HG03039 (cell line): ENCODE data around the gene TTLL10.

Source experiments
- ATAC-seq: cut with Tn5 transposase; IDR thresholded peaks from one replicate; pipeline ENCODE4 v1.9.1; 2021; ENCODE audit warnings: mild to moderate bottlenecking, moderate library complexity; ENCODE audit not compliant: unreplicated experiment

The TTLL10 gene, protein sequence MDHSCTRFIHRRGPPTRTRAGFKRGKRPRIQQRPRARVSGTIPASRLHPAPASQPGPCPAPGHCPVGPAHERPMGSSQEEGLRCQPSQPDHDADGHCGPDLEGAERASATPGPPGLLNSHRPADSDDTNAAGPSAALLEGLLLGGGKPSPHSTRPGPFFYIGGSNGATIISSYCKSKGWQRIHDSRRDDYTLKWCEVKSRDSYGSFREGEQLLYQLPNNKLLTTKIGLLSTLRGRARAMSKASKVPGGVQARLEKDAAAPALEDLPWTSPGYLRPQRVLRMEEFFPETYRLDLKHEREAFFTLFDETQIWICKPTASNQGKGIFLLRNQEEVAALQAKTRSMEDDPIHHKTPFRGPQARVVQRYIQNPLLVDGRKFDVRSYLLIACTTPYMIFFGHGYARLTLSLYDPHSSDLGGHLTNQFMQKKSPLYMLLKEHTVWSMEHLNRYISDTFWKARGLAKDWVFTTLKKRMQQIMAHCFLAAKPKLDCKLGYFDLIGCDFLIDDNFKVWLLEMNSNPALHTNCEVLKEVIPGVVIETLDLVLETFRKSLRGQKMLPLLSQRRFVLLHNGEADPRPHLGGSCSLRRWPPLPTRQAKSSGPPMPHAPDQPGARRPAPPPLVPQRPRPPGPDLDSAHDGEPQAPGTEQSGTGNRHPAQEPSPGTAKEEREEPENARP

DNA sequence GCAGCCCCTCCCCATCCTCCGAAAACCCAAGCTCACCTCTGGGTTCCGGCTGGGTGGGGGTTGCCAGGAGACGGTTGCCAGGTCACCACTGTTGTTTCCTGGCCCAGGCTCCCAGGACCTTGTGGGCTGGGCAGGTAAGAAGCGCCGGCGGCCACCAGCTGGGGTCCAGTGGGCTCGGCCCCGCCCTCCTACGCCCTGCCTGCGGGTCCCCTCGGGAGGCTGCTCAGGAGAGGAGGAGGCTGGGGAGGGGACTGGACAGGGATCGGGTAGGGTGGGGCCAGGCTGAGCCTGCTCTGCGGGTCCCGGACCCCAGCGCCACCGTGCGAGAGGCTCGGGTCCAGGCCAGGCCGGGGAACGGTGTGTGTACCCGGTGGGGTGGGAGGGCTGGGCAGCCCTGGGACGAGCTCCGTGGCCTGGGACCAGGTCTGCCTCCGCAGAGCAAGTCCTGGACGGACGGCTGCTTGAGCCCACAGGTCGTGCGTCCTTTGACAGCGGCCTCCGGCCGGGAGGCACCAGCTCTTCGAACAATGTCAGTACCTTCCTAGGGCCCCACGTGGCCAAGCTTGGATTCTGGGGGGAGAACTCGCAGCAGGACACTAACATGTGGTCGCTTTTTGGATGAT is at the start of gene TTLL10:
TSS of gene TTLL10 (plus strand) at position 88 of the 623 bp plus-strand sequence. CDS start 5,336 bp downstream, outside the sequence.
- ATAC-seq = no peak

DNA sequence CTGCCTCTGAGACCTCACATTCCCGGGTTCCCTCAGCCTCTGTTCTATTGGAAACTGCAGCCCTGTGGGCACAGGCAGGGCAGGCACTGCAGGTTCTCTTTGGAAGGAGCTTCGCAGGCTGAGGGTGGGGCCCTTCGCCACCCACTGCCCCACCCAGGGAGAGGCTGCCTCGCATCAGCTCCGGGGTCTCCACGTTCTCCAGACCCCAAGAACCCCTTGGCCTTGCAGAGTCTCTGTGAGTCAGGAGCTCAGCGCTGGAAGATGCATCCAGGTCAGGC is 49.2 kb upstream of the TTLL10 start:
- ATAC-seq = no peak

DNA sequence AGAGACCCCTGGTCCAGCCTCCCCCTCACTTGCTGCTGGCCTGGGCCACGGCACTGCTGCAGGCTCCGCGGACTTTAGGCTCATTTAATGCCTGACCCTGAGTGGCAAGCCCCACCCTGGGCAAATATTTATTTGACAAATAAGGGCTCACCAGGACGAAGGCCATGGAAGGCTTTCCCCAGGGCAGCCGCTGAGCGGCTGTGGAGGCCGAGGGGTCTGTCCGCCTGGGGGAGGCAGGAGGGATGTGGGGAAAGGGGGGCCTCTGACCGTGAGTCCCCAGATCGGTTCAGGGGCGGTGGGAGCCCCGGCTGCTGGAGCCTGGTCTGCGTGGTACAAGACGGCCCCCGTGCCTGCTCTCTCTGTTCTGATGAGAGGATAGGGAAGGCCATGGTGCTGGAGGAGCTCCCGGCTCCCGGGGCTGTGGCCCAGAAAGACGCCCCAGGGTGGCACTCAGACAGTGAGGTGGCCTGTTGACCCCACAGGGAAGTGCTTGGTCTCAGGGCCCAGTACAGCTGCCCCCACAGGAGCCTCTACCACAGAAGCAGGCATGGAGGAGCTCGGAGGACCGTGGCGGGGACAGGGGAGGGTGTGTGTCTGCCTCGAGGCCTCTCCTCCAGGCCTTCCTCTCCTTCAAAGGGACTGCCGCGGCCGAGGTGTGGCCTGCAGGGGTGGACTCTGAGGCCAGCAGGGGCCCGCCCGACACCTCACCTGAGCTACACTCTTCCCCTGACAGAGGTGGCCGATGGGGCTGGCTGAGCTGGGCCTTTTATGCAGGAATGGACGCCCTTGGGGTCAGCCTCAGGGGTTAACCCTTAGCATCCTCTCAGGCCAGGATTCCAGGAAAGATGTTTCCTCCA is 48.7 kb upstream of the TTLL10 start:
- no peak for ATAC-seq

DNA sequence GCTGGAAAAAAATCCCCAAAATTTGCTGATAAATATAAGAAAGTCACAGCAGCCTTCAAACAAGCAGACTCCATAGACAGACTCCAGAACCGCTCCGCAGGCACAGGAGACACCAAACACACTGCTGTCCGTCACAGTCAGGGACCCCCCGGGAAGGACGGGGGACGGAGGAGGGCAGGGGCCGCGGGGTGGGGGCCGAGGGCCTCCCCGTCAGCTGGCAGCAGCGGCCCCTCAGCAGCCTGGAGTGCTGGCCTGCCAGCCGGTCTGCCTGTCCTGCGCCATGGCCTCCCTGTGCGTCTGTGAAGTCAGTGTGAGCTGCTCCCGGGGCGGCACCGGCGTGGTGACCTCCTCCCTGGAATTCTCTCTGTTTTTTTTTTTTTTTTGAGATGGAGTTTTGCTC is 47.7 kb upstream of the TTLL10 start:
- no peak for ATAC-seq

DNA sequence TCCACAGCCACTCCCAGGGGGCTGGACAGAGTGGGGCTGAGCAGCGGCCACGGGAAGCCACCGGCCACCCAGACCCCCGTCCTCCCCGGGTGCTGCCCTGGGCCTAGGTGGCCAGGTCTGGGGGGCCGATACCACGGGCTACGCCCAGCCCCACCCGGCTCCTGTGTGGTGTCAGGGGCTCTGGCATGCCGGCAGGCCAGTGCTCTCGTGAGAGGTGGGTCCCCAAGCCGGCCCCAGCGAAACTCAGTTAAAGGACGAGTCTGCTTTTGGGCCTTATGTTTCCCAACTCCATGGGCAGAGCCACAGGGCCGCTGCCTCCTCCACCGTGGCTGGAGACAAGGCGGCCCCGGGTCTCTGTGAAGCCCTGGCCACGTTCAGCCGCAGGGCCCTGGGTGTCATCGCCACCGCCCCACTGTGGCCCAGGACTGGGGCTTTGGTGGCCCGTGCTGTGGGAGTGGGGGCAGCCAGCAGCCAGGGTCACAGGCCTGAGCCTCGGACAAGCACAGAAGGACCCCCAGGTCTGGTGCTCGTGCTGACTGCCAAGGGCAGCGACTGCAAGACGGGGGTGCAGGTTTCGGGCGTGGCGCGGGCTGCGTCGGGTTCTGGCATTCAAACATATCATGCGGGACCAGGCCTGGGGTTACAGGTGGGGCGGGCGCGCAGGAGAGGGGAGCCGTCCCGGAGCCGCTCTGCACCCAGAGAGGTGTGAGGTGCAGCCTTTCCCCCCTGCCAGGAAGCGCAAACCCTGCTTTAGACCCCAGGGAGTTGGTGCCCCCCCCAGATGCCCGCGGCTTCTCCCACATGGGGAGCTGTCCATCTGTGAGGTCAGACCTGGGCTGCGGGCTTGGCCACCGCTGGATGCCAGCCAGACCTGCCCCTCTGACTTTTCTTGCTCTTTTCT is 45.9 kb upstream of the TTLL10 start:
- no peak for ATAC-seq

DNA sequence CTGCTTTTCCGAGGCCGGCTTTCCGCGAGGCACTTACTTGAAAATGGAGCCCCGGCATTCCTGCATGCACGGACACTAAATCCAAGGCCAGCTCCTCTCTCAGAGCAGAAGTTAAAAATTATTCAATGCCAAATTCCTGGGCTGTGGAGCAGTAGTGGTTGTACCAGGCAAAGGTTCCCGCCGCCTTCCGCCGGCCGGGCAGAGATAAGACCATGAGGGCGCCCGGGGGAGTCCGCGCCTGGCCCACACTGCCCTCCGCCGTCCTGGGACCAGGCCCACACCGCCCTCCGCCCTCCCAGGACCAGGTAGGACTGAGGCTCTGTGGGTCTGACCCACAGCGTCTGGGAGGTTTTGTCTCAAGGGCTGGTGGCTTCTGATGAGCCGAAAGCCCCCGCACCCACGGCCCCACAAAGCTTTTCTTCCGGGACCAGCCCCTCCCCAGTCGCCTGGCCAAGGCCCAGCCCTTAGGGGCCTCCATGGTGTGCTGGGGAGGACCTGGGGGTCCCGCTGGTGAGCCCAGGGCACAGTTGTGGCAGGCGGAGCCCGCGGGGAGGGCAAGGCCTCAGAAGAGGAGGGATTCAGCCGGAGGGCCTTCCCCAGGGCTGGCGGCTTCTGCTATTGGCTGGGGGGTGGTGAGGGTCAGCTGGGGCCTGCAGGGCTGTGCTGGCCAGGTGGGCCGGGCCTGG is 45.1 kb upstream of the TTLL10 start:
- ATAC-seq = no peak

DNA sequence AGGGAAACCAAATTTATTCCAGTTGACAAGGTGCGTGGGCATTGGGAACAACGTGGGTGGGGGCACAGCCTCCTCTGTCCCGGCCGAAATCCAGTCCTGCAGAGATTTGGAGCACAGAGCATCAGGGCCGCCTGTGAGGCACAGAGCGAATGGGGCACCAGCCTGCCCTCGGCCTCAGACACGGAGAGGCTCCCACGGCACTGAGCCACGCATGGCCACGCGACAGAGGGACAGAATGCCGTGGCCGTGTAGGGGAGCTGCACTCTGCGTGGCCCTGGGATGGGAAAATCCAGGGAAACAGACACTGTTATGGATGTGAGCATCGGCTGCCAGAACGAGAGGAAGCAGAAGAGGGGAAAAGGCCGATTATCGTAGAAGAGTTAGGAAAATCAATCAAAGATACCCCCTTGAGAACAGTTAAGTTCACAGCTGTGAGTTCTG is 44.3 kb upstream of the TTLL10 start:
- ATAC-seq = no peak

DNA sequence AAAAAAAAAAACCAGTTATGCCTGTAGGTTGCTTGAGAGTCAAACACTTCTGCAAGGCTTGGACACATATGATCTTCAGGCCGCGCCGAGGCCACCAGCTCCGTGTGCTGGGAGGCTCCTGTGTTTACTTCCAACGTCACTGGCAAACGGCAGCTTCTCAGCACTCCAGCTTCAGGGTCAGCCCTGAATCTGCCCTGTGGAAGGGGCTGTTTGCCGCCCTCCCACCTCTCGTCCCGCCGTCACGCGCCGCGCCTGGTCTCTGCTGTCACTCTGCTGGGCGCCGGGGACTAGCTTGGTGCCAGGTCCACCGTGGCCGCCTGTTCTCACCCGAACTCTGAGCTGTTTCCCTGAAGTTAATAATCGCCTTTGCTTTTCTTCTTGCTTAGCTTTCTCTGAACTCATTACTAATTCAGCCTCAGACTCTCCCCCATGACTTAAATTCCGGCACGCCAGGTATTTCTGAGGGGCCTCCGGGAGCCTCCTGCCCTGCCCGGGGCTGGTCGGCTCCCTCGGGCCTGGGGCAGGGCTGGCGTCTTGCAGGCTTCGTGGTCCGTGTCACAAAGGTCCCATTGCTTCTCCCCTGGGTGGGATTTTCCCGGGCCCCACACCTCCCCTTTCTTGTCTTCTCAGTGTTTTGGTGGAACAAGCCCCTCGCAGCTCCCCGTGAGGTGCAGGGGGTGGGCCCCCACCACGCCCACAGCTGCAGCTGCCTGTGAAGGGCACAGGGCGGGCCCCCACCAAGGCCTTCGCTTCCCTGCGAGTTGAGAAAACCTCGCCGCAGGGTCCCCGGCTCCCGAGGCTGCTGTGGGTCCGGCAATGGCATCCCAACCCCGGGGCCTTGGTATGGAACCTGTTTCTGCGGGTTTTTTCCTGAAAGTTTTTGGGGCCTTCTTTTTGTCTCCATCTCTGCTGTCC is 43.2 kb upstream of the TTLL10 start:
- ATAC-seq = no peak

DNA sequence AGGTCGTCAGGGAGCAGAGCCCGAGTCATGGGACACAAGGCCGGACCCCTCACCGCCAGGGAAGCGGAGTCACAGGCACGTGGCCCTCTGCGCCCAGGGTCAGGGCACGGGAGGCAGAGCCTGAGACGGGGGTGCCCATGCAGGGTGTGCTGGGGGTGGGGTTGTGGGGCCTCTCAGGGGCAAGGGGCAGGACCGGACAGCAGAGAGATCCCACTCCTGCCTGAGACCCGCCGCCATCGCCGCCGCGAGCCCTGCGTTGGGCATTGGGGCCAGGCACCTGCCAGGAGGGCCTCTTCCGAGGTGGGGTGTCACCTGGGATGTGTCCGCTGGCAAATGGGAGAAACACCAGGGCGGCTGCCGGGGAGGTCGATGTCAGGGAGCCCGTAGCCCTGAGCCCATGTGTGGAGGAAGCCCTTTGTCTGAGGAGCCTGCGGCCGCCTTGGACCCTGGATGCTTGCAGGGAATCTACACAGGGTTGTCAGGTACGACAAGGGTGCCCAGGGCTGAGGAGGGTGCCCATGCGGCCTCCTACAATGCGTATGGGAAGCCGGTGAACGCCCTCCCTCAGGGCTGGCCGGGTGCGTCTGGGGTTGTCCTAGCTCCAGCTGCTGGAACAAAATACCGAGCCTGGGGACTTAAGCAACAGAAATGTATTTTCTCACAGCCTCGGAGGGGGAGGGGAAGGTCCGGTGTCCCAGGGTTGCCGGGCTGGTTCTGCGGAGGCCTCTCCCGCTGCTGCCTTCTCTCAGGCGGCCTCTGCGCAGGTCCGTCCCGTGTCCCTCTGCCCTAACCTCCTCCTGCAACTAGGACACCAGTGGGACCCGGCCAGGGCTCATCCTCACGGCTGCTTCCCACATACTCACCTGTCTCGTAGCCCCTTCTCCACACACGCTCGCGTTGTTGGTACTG is 41.4 kb upstream of the TTLL10 start:
- ATAC-seq = no peak

DNA sequence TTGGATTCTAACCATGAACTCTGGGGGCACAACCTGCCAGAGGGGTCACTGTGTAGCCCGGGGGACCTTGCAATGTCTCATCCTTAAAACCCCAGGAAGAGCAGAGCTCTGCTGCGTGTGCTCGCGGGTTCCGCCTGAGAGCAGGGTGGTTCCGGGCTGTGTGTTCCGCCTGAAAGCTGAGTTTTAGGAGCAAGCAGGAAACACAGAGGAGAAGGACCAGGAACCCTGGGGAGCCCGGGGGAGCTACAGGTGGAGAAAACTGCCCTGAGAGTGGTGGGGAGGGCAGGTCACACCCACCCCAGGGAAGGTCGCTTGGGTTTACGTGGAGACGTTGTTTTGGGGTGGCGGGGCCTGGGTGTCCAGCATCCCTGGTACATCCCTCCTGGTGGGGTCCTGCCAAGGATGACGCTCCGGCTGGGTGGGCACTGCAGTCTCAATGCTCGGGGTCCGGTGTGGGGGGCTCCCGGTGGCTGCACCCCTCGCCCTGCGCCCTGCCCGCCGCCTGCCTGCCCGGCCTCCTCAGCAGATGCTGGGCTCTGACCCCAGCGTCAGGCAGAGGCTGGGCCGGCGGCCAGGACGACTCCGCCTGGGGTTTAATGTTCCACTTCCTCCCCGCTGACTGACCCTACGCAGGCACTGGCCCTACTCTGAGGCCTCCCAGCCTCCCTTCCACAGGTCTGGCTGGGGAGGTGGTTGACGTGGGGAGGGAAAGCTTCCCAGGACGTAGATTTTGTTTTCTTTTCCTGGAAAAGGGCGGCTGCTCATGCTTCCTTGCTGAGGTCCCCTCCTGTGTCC is 40.5 kb upstream of the TTLL10 start:
- ATAC-seq = no peak

DNA sequence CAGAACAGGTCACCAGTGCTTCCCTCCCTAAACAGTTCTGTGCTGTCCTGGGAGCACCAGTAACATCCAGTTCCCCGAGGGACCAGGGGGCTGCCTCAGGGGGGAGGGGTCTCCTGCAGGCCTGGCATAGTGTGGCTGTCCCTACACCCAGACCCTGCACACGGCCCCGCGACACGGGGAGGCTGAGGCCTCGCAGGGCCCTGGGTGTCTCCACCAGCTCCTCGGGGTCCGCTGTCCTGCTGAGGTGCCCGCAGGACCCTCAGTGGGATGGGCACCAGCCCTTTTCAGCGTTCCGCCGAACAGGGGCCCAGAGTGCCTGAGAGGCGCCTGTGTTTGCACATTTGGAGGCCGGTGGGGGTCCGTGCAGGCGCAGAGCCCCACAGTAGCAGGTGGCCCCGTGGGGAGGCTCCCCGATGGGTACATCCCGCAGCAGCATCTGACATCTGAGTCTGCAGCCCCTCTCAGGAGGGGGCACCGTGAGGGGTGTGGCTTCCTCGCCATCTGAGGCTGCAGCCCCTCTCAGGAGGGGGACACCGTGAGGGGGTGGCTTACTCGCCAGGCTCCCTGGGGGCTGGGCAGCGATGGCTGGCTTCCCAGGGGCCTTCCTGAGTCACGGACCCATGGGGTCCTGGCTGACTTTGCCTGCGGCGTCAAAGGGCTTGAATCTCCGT is 39.2 kb upstream of the TTLL10 start:
- ATAC-seq = no peak

DNA sequence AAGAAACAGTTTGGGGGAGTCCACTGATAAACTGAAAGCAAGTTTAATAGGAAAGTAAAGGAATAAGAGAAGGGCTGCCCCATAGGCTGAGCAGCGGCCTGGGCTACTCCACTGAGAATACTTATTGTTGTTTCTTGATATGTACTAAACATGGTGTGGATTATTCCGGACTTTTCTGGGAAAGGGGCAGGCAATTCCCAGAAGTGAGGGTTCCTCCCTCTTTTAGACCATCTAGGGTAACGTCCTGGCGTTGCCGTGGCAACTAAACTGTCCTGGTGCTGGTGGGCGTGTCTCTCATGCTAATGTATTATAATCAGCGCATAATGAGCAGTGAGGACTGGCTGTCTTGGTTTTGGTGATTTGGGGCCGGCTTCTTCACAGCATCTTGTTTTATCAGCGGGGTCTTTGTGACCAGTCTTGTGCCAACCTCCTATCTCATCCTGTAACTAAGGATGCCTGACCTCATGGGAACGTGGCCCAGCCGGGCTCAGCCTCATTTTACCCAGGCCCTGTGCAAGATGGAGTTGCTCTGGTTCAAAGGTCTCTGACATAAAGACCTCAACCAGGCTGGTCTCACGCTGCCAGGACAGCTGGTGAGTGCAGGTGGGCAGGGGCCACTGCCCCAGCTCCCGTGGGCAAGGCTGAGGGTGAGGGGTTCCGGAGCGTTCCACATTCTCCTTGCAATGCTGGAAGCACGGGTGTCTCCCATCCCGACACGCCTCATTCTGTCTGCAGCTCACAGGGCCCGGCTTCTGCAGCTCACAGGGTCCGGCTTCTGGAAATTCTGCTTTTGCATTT is 38.1 kb upstream of the TTLL10 start:
- no peak for ATAC-seq

DNA sequence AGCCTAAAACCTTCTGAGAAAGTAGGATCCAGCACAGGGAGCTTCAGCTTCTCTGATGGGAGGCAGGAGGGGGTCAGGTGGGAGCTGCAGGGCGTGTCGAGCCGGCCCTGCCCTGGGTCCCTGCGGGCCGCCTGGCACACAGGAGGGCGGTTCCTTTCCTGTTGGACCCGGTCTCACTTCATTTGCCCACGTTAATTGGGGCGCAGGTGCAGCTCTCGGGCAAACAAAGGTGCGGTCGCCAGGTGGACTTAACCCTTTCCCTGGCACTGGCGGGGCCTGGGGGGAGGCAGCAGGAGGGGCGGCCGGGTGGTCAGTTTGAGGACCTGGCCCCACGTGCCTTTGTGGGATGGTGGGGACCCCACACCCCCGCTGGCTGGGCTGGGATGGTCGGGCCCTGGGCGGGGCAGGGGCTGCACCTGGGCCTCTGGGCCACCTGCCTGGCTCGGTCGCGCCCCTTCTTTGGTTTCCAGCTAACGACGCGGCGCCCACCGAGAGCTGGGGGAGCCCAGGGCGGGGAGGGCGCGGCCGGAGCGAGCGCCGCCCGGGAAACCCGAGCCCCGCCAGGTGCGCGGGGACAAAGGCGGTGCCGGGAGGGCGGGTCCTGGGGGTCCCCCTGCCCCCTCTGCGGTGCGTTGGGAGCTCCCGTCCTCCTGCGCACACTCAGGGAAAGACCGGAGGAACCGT is 37.0 kb upstream of the TTLL10 start:
- no peak for ATAC-seq

DNA sequence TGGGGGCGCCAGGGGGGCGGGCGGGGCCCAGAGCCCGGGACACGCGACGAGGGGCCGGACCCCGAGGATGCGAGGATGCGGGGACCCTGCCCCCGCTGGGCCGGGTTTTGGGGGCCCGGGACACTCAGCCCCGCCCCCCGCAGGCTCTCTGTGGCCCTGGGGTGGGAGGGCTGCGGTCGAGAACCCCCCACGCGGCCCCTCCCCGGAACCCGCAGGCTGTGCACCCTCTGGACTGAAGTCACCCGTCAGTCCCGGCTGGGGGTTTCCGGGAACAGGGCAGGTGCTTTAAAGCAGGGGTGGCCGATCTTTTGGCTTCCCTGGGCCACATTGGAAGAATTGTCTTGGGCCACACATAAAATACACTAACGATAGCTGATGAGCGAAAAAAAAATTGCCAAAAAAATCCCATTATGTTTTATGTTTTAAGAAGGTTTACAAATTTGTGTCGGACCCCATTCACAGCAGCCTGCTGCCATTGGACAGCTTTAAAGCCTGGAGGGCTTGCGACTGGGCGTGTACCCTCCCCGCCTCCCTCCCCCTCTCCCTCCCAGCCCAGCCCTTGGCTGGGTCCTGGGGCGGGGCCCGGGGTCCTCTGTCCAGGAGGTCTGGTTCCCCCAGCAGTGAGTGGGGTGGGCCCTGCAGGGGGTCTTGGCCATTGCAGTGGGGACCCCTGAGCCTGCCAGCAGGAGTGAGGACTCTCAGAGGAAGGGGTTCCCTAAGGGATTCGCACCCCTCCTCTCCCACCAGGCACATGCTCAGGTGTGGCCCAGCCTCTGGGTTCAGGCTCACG is 36.2 kb upstream of the TTLL10 start:
- no peak for ATAC-seq
